GM21526 (cell line): ENCODE data around the gene SLC25A24.
"Not testable (repeated sequence)": the region's sequence is repeated elsewhere in the genome, so short reads cannot be mapped to it uniquely, and the experiment has no call there.

Experiments used
- ATAC-seq: cut with Tn5 transposase; IDR thresholded peaks from one replicate; pipeline ENCODE4 v1.9.1; 2021; ENCODE audit warnings: moderate library complexity; ENCODE audit not compliant: unreplicated experiment, low FRiP score

Gene SLC25A24

GRCh38 chr1:108140936-108141335 is 59.2 kb downstream of the SLC25A24 start:
- ATAC-seq, result no peak

GRCh38 chr1:108140177-108140576 is 60.0 kb downstream of the SLC25A24 start:
- ATAC-seq, result no peak

GRCh38 chr1:108139555-108139954 is 60.6 kb downstream of the SLC25A24 start:
- ATAC-seq, result not testable (repeated sequence)

GRCh38 chr1:108133148-108133547 is 67.0 kb downstream of the SLC25A24 start:
- not testable (repeated sequence) for ATAC-seq

- not testable (repeated sequence) for ATAC-seq
Measured at GRCh38 chr1:108132367-108132766, 67.8 kb downstream of the SLC25A24 start.

GRCh38 chr1:108131281-108131680 is 68.9 kb downstream of the SLC25A24 start:
- not testable (repeated sequence) for ATAC-seq

- ATAC-seq, result no peak
Measured at GRCh38 chr1:108130794-108131193, 69.3 kb downstream of the SLC25A24 start.

- ATAC-seq, result no peak
Measured at GRCh38 chr1:108129999-108130398, 70.1 kb downstream of the SLC25A24 start.

- peak; percentile 89 for ATAC-seq
Measured at GRCh38 chr1:108125312-108126138, 74.6 kb downstream of the SLC25A24 start.

GRCh38 chr1:108124622-108125311 is 75.4 kb downstream of the SLC25A24 start:
- no peak for ATAC-seq

- no peak for ATAC-seq
Measured at GRCh38 chr1:108124023-108124422, 76.1 kb downstream of the SLC25A24 start.

GRCh38 chr1:108121358-108122143 is 78.6 kb downstream of the SLC25A24 start:
- no peak for ATAC-seq

- no peak for ATAC-seq
Measured at GRCh38 chr1:108120163-108120562, 80.0 kb downstream of the SLC25A24 start.

GRCh38 chr1:108119500-108119899 is 80.6 kb downstream of the SLC25A24 start:
- no peak for ATAC-seq

GRCh38 chr1:108117945-108118902 is 81.9 kb downstream of the SLC25A24 start:
- ATAC-seq, result no peak

GRCh38 chr1:108117237-108117636 is 82.9 kb downstream of the SLC25A24 start:
- no peak for ATAC-seq

GRCh38 chr1:108114033-108114599 is 86.0 kb downstream of the SLC25A24 start:
- ATAC-seq, result no peak

- no peak for ATAC-seq
Measured at GRCh38 chr1:108113496-108113895, 86.6 kb downstream of the SLC25A24 start.

- no peak for ATAC-seq
Measured at GRCh38 chr1:108109295-108109973, 90.7 kb downstream of the SLC25A24 start.
